NCI-H82 treated with DMSO at 0.1 percent for 48 hours (cell line): ENCODE measurements around the gene DCAF8.

Experiments
- DNase-seq: peaks from one replicate; lab custom pipeline; 2025; ENCODE audit not compliant: unreplicated experiment; lab: John Stamatoyannopoulos, UW

The DCAF8 gene

GRCh38 chr1:160171980-160172379 lies 90.4 kb downstream of the DCAF8 start:
- DNase-seq: no peak

- DNase-seq: no peak
Observed at GRCh38 chr1:160171354-160171753, 91.0 kb downstream of the DCAF8 start.

DNA sequence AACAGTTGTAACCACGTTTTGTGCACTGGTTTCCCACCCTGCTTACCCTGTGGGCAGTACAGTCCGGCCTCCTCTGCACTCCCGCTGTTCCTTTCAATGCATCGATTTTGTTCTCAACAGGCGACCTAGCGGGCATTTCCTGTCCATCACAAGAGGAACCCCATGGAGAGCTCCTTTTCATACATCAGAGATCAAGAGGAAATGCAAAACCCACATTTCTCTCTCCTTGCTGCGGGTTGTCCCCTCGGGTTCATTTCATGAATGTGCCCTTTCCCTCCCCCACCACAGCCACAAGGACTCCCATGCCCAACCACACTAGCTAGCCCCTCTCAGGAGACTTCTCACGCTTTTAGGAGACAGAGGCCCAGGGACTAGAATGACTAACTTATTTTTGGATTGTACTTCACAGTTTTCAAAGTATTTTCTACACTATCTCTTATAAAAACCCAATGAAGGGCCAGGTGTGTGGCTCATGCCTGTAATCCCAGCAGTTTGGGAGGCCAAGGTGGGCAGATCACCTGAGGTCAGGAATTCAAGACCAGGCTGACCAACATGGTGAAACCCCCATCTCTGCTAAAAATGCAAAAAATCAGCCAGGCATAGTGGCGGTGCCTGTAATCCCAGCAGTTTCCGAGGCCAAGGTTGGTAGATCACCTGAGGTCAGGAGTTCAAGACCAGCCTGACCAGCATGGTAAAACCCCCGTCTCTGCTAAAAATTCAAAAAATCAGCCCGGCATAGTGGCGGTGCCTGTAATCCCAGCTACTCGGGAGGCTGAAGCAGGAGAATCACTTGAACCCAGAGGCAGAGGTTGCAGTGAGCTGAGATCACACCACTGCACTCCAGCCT lies 92.6 kb downstream of the DCAF8 start:
- no peak for DNase-seq

GRCh38 chr1:160168609-160169369 lies 93.6 kb downstream of the DCAF8 start:
- DNase-seq: no peak

DNA sequence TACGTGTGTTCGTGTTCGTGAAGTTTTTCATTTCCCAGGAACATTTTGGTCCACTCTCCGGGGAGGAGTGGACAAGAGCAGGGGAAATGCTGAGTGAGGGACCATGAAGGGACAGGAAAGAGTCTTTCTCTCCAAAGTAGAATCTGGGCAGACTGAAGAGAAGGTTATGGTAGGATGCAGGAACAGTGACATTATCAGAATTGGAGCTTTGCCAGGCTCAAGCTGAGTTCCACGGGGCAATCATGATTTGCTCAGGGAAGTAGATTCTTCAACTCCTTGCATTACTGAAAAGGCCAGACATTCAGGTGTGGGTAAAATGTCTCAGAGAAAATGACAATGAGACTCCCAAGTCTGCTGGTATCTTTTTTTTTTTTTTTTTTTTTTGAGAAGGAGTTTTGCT lies 94.3 kb downstream of the DCAF8 start:
- no peak for DNase-seq

DNA sequence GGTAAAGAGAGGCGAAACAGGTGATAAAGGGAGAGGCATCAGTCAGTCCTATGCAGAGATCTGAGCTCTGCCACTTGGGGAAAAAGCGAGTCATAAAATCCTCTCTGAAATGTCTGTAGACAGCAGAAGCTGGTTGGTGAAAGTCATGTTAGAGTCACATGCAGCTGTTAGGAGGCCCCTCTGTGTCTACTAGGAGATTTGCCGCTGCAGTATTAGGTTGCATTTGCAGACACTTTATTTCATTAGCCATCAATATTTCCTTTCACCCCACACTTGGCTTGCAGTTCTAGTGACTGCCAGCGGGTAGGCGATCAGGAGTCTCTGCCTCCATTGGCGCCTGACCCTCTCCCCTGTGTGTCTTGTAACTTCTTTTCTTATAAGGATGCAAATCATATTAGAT lies 94.8 kb downstream of the DCAF8 start:
- DNase-seq: no peak

- DNase-seq: no peak
Observed at GRCh38 chr1:160167056-160167455, 95.3 kb downstream of the DCAF8 start.

- no peak for DNase-seq
Observed at GRCh38 chr1:160166166-160166868, 96.0 kb downstream of the DCAF8 start.
